ENCODE measurements around the gene CHN1.

DNA sequence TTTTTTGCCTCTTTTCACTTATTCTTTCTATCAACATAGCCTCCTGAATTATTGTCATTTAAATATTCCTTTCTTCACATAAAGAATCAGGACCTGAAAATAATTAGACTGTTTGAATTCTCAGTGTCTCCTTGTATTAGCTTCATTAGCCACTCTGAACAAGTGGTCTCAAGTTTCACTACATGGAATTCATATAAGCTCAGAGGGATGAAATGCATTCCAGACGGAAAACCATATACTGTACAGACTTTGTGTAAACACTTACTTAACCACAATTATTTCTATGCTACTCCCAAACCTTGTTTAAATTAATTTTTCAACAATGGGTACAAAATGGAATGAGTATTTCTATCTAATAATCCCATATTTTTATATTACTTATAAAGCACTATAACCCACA lies 53.4 kb downstream of the CHN1 start:
- TF ChIP-seq, protein P1, sequence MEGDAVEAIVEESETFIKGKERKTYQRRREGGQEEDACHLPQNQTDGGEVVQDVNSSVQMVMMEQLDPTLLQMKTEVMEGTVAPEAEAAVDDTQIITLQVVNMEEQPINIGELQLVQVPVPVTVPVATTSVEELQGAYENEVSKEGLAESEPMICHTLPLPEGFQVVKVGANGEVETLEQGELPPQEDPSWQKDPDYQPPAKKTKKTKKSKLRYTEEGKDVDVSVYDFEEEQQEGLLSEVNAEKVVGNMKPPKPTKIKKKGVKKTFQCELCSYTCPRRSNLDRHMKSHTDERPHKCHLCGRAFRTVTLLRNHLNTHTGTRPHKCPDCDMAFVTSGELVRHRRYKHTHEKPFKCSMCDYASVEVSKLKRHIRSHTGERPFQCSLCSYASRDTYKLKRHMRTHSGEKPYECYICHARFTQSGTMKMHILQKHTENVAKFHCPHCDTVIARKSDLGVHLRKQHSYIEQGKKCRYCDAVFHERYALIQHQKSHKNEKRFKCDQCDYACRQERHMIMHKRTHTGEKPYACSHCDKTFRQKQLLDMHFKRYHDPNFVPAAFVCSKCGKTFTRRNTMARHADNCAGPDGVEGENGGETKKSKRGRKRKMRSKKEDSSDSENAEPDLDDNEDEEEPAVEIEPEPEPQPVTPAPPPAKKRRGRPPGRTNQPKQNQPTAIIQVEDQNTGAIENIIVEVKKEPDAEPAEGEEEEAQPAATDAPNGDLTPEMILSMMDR (IDR thresholded peaks at IDR 0.05) = no peak
- TF ChIP-seq POLR2A (IDR thresholded peaks at IDR 0.05) (no peak), POLR2AphosphoS5 (IDR thresholded peaks at IDR 0.05) (no peak)

All from upper lobe of left lung (tissue), 4 donors.